HEK293 (cell line): Measurements from ENCODE around the gene IGF2BP1.

Source experiments
- GLIS1 ChIP-seq: fragments of 450-650 bp; formaldehyde crosslinking; IDR thresholded peaks from 2 replicates; pipeline ENCODE4 v1.5.1; 2016; ENCODE audit warnings: missing biosample characterization, missing genetic modification characterization
- KLF7 ChIP-seq: fragments of 450-650 bp; formaldehyde crosslinking; IDR thresholded peaks from 2 replicates; pipeline ENCODE4 v1.5.1; 2016; ENCODE audit warnings: missing biosample characterization, missing genetic modification characterization, borderline replicate concordance
- MYNN ChIP-seq: fragments of 450-650 bp; formaldehyde crosslinking; IDR thresholded peaks from 2 replicates; pipeline ENCODE4 v1.5.1; 2016; ENCODE audit warnings: missing biosample characterization, missing genetic modification characterization, borderline replicate concordance
- SP3 ChIP-seq: fragments of 450-650 bp; formaldehyde crosslinking; IDR thresholded peaks from 2 replicates; pipeline ENCODE4 v1.5.1; 2016; ENCODE audit warnings: missing biosample characterization, missing genetic modification characterization
- WT1 ChIP-seq: fragments of 450-650 bp; formaldehyde crosslinking; IDR thresholded peaks from 2 replicates; pipeline ENCODE4 v1.5.1; 2016; ENCODE audit warnings: missing biosample characterization, missing genetic modification characterization
- ZFP37 ChIP-seq: fragments of 450-650 bp; formaldehyde crosslinking; IDR thresholded peaks from 2 replicates; pipeline ENCODE4 v1.5.1; 2016; ENCODE audit warnings: missing biosample characterization, missing genetic modification characterization
- ZNF211 ChIP-seq: fragments of 450-650 bp; formaldehyde crosslinking; IDR thresholded peaks from 2 replicates; pipeline ENCODE4 v1.5.1; 2016; ENCODE audit warnings: low read depth, missing biosample characterization, missing genetic modification characterization
- ZNF266 ChIP-seq: fragments of 450-650 bp; formaldehyde crosslinking; IDR thresholded peaks from 2 replicates; pipeline ENCODE4 v1.5.1; 2016; ENCODE audit warnings: missing biosample characterization, missing genetic modification characterization, low read depth
- ZNF302 ChIP-seq: fragments of 450-650 bp; formaldehyde crosslinking; IDR thresholded peaks from 2 replicates; pipeline ENCODE4 v1.5.1; 2016; ENCODE audit warnings: missing biosample characterization, missing genetic modification characterization, low read depth
- ZNF391 ChIP-seq: fragments of 450-650 bp; formaldehyde crosslinking; IDR thresholded peaks from 2 replicates; pipeline ENCODE4 v1.5.1; 2016; ENCODE audit warnings: low read depth, missing biosample characterization, missing genetic modification characterization, borderline replicate concordance
- ZNF501 ChIP-seq: fragments of 450-650 bp; formaldehyde crosslinking; IDR thresholded peaks from 2 replicates; pipeline ENCODE4 v1.5.1; 2016; ENCODE audit warnings: missing biosample characterization, missing genetic modification characterization
- ZNF529 ChIP-seq: fragments of 450-650 bp; formaldehyde crosslinking; IDR thresholded peaks from 2 replicates; pipeline ENCODE4 v1.5.1; 2017; ENCODE audit warnings: missing genetic modification characterization, missing biosample characterization; ENCODE audit not compliant: insufficient replicate concordance
- ZNF558 ChIP-seq: fragments of 450-650 bp; formaldehyde crosslinking; IDR thresholded peaks from 2 replicates; pipeline ENCODE4 v1.5.1; 2016; ENCODE audit warnings: missing biosample characterization, missing genetic modification characterization
- ZNF596 ChIP-seq: fragments of 450-650 bp; IDR thresholded peaks from 2 replicates; pipeline ENCODE4 v1.5.0; 2018; ENCODE audit warnings: missing biosample characterization, mild to moderate bottlenecking, missing genetic modification characterization, moderate library complexity
- ZSCAN16 ChIP-seq: fragments of 450-650 bp; formaldehyde crosslinking; IDR thresholded peaks from 2 replicates; pipeline ENCODE4 v1.5.1; 2016; ENCODE audit warnings: missing biosample characterization, missing genetic modification characterization
- TF ChIP-seq, protein P1 (sequence below): fragments of 450-650 bp; formaldehyde crosslinking; optimal IDR thresholded peaks from 2 replicates; pipeline ENCODE3; 2016; ENCODE audit warnings: missing biosample characterization, mild to moderate bottlenecking, missing genetic modification characterization
- TF ChIP-seq, protein P2 (sequence below): fragments of 450-650 bp; formaldehyde crosslinking; IDR thresholded peaks from 2 replicates; pipeline ENCODE4 v1.5.1; 2016; ENCODE audit warnings: missing biosample characterization, missing genetic modification characterization
- TF ChIP-seq, protein P3 (sequence below): fragments of 450-650 bp; formaldehyde crosslinking; IDR thresholded peaks from 2 replicates; pipeline ENCODE4 v1.5.1; 2016; ENCODE audit warnings: missing biosample characterization, missing genetic modification characterization
- TF ChIP-seq, protein P4 (sequence below): fragments of 450-650 bp; formaldehyde crosslinking; IDR thresholded peaks from 2 replicates; pipeline ENCODE4 v1.5.1; 2016; ENCODE audit warnings: missing biosample characterization, missing genetic modification characterization, borderline replicate concordance
- TF ChIP-seq, protein P5 (sequence below): fragments of 450-650 bp; formaldehyde crosslinking; IDR thresholded peaks from 2 replicates; pipeline ENCODE4 v1.5.1; 2017; ENCODE audit warnings: missing biosample characterization, missing genetic modification characterization
- TF ChIP-seq, protein P6 (sequence below): fragments of 450-650 bp; formaldehyde crosslinking; IDR thresholded peaks from 2 replicates; pipeline ENCODE4 v1.5.1; 2017; ENCODE audit warnings: missing biosample characterization, missing genetic modification characterization
- TF ChIP-seq, protein P7 (sequence below): fragments of 450-650 bp; formaldehyde crosslinking; IDR thresholded peaks from 2 replicates; pipeline ENCODE4 v1.5.1; 2016; ENCODE audit warnings: missing biosample characterization, missing genetic modification characterization
- TF ChIP-seq, protein P8 (sequence below): fragments of 450-650 bp; formaldehyde crosslinking; IDR thresholded peaks from 2 replicates; pipeline ENCODE4 v1.5.1; 2016; ENCODE audit warnings: missing biosample characterization, missing genetic modification characterization
- TF ChIP-seq, protein P9 (sequence below): fragments of 450-650 bp; formaldehyde crosslinking; conservative IDR thresholded peaks from 2 replicates; pipeline ENCODE4 v1.5.1; 2016; ENCODE audit warnings: low read depth, missing biosample characterization, missing genetic modification characterization

Gene IGF2BP1

DNA sequence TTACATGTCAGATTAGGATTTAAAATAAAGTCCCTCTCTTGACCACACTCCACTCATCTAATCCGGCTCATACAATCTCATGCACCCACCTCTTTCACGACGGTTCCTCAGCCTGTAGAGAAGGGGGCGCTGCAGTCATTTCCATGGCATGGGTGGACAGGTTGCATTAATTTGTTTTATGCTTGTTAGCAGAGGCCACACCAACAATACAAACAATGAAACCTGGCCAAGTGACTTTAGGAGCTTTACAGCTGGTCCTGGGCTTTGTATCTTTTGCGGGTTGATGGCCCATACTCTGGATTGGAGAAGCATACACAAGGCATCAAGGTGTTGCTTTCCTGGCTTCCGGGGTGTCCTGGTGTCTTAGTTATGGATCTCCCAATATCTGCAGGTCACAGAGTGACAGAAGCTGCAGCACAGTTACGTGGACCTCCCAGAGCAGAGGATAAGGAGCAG lies 42.9 kb upstream of the IGF2BP1 start (continued):
- TF ChIP-seq, protein P1, sequence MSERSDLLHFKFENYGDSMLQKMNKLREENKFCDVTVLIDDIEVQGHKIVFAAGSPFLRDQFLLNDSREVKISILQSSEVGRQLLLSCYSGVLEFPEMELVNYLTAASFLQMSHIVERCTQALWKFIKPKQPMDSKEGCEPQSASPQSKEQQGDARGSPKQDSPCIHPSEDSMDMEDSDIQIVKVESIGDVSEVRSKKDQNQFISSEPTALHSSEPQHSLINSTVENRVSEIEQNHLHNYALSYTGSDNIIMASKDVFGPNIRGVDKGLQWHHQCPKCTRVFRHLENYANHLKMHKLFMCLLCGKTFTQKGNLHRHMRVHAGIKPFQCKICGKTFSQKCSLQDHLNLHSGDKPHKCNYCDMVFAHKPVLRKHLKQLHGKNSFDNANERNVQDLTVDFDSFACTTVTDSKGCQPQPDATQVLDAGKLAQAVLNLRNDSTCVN = no peak
- TF ChIP-seq SP3 (no peak), ZNF211 (tag by site-specific recombination) (no peak), ZNF302 (tag by site-specific recombination) (no peak), ZNF391 (no peak), ZNF266 (tag by site-specific recombination) (no peak), ZFP37 (tag by site-specific recombination) (no peak), MYNN (tag by site-specific recombination) (no peak), ZSCAN16 (tag by site-specific recombination) (no peak), KLF7 (tag by site-specific recombination) (no peak), ZNF558 (tag by site-specific recombination) (no peak), WT1 (no peak), ZNF501 (tag by site-specific recombination) (peak; percentile 58; the same call in 1 of the 2 replicates), GLIS1 (tag by site-specific recombination) (no peak), ZNF529 (no peak), ZNF596 (no peak)
- TF ChIP-seq, protein P2, sequence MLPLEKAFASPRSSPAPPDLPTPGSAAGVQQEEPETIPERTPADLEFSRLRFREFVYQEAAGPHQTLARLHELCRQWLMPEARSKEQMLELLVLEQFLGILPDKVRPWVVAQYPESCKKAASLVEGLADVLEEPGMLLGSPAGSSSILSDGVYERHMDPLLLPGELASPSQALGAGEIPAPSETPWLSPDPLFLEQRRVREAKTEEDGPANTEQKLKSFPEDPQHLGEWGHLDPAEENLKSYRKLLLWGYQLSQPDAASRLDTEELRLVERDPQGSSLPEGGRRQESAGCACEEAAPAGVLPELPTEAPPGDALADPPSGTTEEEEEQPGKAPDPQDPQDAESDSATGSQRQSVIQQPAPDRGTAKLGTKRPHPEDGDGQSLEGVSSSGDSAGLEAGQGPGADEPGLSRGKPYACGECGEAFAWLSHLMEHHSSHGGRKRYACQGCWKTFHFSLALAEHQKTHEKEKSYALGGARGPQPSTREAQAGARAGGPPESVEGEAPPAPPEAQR = no peak
- TF ChIP-seq, protein P3, sequence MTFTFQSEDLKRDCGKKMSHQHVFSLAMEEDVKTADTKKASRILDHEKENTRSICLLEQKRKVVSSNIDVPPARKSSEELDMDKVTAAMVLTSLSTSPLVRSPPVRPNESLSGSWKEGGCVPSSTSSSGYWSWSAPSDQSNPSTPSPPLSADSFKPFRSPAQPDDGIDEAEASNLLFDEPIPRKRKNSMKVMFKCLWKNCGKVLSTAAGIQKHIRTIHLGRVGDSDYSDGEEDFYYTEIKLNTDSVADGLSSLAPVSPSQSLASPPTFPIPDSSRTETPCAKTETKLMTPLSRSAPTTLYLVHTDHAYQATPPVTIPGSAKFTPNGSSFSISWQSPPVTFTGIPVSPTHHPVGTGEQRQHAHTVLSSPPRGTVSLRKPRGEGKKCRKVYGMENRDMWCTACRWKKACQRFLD (tag by site-specific recombination) = no peak
- TF ChIP-seq, protein P4, sequence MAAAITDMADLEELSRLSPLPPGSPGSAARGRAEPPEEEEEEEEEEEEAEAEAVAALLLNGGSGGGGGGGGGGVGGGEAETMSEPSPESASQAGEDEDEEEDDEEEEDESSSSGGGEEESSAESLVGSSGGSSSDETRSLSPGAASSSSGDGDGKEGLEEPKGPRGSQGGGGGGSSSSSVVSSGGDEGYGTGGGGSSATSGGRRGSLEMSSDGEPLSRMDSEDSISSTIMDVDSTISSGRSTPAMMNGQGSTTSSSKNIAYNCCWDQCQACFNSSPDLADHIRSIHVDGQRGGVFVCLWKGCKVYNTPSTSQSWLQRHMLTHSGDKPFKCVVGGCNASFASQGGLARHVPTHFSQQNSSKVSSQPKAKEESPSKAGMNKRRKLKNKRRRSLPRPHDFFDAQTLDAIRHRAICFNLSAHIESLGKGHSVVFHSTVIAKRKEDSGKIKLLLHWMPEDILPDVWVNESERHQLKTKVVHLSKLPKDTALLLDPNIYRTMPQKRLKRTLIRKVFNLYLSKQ (tag by site-specific recombination) = no peak
- TF ChIP-seq, protein P5, sequence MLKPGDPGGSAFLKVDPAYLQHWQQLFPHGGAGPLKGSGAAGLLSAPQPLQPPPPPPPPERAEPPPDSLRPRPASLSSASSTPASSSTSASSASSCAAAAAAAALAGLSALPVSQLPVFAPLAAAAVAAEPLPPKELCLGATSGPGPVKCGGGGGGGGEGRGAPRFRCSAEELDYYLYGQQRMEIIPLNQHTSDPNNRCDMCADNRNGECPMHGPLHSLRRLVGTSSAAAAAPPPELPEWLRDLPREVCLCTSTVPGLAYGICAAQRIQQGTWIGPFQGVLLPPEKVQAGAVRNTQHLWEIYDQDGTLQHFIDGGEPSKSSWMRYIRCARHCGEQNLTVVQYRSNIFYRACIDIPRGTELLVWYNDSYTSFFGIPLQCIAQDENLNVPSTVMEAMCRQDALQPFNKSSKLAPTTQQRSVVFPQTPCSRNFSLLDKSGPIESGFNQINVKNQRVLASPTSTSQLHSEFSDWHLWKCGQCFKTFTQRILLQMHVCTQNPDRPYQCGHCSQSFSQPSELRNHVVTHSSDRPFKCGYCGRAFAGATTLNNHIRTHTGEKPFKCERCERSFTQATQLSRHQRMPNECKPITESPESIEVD (tag by site-specific recombination) = no peak
- TF ChIP-seq, protein P6, sequence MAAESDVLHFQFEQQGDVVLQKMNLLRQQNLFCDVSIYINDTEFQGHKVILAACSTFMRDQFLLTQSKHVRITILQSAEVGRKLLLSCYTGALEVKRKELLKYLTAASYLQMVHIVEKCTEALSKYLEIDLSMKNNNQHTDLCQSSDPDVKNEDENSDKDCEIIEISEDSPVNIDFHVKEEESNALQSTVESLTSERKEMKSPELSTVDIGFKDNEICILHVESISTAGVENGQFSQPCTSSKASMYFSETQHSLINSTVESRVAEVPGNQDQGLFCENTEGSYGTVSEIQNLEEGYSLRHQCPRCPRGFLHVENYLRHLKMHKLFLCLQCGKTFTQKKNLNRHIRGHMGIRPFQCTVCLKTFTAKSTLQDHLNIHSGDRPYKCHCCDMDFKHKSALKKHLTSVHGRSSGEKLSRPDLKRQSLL (tag by site-specific recombination) = no peak
- TF ChIP-seq, protein P7, sequence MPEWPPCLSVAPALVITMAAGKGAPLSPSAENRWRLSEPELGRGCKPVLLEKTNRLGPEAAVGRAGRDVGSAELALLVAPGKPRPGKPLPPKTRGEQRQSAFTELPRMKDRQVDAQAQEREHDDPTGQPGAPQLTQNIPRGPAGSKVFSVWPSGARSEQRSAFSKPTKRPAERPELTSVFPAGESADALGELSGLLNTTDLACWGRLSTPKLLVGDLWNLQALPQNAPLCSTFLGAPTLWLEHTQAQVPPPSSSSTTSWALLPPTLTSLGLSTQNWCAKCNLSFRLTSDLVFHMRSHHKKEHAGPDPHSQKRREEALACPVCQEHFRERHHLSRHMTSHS (tag by site-specific recombination) = no peak
- TF ChIP-seq, protein P8, sequence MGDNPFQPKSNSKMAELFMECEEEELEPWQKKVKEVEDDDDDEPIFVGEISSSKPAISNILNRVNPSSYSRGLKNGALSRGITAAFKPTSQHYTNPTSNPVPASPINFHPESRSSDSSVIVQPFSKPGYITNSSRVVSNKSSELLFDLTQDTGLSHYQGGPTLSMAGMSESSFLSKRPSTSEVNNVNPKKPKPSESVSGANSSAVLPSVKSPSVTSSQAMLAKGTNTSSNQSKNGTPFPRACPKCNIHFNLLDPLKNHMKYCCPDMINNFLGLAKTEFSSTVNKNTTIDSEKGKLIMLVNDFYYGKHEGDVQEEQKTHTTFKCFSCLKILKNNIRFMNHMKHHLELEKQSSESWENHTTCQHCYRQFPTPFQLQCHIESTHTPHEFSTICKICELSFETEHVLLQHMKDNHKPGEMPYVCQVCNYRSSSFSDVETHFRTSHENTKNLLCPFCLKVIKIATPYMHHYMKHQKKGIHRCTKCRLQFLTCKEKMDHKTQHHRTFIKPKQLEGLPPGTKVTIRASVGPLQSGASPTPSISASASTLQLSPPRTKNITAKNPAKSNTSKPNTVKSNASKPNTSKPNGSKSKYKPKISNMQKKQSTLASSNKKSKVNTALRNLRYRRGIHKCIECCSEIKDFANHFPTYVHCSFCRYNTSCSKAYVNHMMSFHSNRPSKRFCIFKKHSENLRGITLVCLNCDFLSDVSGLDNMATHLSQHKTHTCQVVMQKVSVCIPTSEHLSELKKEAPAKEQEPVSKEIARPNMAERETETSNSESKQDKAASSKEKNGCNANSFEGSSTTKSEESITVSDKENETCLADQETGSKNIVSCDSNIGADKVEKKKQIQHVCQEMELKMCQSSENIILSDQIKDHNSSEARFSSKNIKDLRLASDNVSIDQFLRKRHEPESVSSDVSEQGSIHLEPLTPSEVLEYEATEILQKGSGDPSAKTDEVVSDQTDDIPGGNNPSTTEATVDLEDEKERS (tag by site-specific recombination) = no peak
- TF ChIP-seq, protein P9, sequence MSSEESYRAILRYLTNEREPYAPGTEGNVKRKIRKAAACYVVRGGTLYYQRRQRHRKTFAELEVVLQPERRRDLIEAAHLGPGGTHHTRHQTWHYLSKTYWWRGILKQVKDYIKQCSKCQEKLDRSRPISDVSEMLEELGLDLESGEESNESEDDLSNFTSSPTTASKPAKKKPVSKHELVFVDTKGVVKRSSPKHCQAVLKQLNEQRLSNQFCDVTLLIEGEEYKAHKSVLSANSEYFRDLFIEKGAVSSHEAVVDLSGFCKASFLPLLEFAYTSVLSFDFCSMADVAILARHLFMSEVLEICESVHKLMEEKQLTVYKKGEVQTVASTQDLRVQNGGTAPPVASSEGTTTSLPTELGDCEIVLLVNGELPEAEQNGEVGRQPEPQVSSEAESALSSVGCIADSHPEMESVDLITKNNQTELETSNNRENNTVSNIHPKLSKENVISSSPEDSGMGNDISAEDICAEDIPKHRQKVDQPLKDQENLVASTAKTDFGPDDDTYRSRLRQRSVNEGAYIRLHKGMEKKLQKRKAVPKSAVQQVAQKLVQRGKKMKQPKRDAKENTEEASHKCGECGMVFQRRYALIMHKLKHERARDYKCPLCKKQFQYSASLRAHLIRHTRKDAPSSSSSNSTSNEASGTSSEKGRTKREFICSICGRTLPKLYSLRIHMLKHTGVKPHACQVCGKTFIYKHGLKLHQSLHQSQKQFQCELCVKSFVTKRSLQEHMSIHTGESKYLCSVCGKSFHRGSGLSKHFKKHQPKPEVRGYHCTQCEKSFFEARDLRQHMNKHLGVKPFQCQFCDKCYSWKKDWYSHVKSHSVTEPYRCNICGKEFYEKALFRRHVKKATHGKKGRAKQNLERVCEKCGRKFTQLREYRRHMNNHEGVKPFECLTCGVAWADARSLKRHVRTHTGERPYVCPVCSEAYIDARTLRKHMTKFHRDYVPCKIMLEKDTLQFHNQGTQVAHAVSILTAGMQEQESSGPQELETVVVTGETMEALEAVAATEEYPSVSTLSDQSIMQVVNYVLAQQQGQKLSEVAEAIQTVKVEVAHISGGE (tag by site-specific recombination) = no peak
